ENCODE data around the gene NSUN2.
"Not testable (repeated sequence)": the region's sequence is repeated elsewhere in the genome, so short reads cannot be mapped to it uniquely, and the experiment has no call there.

Gene NSUN2

GRCh38 chr5:6572825-6573380 lies 59.9 kb downstream of the NSUN2 start:
- no peak for ATAC-seq (replicated peaks; ENCODE audit: extremely low read depth, poor library complexity, severe bottlenecking)
- Mint-ChIP-seq H3K27me3 (peaks cover 41% of the 10 kb centered on the region), H3K36me3 (ENCODE audit: insufficient read depth) (no peaks in the 10 kb centered on the region), H3K4me3 (no peak overlapping the region), H3K9me3 (no peaks in the 10 kb centered on the region), H3K27ac (ENCODE audit: low read depth) (no peak overlapping the region), H3K4me1 (no peaks in the 10 kb centered on the region)
- no peak for DNase-seq (ENCODE audit: low spot score in 2 of 2)

GRCh38 chr5:6572086-6572824 lies 60.6 kb downstream of the NSUN2 start:
- no peak overlapping the region for H3K27ac Mint-ChIP-seq (ENCODE audit: low read depth)
- no peak for ATAC-seq (replicated peaks; ENCODE audit: extremely low read depth, poor library complexity, severe bottlenecking)
- no peak for DNase-seq (ENCODE audit: low spot score in 2 of 2)
- H3K27me3 Mint-ChIP-seq: peaks cover 42% of the 10 kb centered on the region
- no peaks in the 10 kb centered on the region for H3K9me3 Mint-ChIP-seq
- no peak overlapping the region for H3K4me3 Mint-ChIP-seq
- no peaks in the 10 kb centered on the region for H3K4me1 Mint-ChIP-seq
- H3K36me3 Mint-ChIP-seq (ENCODE audit: insufficient read depth): no peaks in the 10 kb centered on the region

GRCh38 chr5:6571607-6572006 lies 61.2 kb downstream of the NSUN2 start:
- not testable (repeated sequence) for H3K36me3 Mint-ChIP-seq (ENCODE audit: insufficient read depth); H3K9me3 Mint-ChIP-seq; H3K4me1 Mint-ChIP-seq; DNase-seq (ENCODE audit: low spot score in 2 of 2); H3K4me3 Mint-ChIP-seq; H3K27ac Mint-ChIP-seq (ENCODE audit: low read depth); ATAC-seq (replicated peaks; ENCODE audit: extremely low read depth, poor library complexity, severe bottlenecking)
- peaks cover 48% of the 10 kb centered on the region for H3K27me3 Mint-ChIP-seq

- peaks cover 51% of the 10 kb centered on the region for H3K27me3 Mint-ChIP-seq
- H3K27ac Mint-ChIP-seq (ENCODE audit: low read depth): no peak overlapping the region
- H3K4me3 Mint-ChIP-seq: no peak overlapping the region
- no peaks in the 10 kb centered on the region for H3K9me3 Mint-ChIP-seq
- DNase-seq (ENCODE audit: low spot score in 2 of 2) (no peak), ATAC-seq (replicated peaks; ENCODE audit: extremely low read depth, poor library complexity, severe bottlenecking) (no peak)
- no peaks in the 10 kb centered on the region for H3K36me3 Mint-ChIP-seq (ENCODE audit: insufficient read depth)
- no peaks in the 10 kb centered on the region for H3K4me1 Mint-ChIP-seq
These were observed 62.3 kb downstream of the NSUN2 start for GRCh38 chr5:6570530-6570929.

GRCh38 chr5:6568889-6569288 lies 64.0 kb downstream of the NSUN2 start:
- no peak overlapping the region for H3K27ac Mint-ChIP-seq (ENCODE audit: low read depth)
- ATAC-seq (replicated peaks; ENCODE audit: extremely low read depth, poor library complexity, severe bottlenecking): no peak

GRCh38 chr5:6568383-6568782 lies 64.5 kb downstream of the NSUN2 start:
- Mint-ChIP-seq H3K27me3 (peaks cover 41% of the 10 kb centered on the region), H3K36me3 (ENCODE audit: insufficient read depth) (no peaks in the 10 kb centered on the region), H3K27ac (ENCODE audit: low read depth) (no peak overlapping the region), H3K4me3 (no peak overlapping the region), H3K4me1 (no peaks in the 10 kb centered on the region), H3K9me3 (no peaks in the 10 kb centered on the region)
- DNase-seq (ENCODE audit: low spot score in 2 of 2) (no peak), ATAC-seq (replicated peaks; ENCODE audit: extremely low read depth, poor library complexity, severe bottlenecking) (no peak)

More at GRCh38 chr5:6568889-6569288, 64.0 kb downstream of the NSUN2 start:
- no peak for DNase-seq (ENCODE audit: low spot score in 2 of 2)
- Mint-ChIP-seq H3K9me3 (no peaks in the 10 kb centered on the region), H3K4me1 (no peaks in the 10 kb centered on the region), H3K4me3 (no peak overlapping the region), H3K27me3 (peaks cover 41% of the 10 kb centered on the region), H3K36me3 (ENCODE audit: insufficient read depth) (no peaks in the 10 kb centered on the region)

GRCh38 chr5:6567835-6568234 lies 65.0 kb downstream of the NSUN2 start:
- Mint-ChIP-seq H3K36me3 (ENCODE audit: insufficient read depth) (no peaks in the 10 kb centered on the region), H3K4me1 (no peaks in the 10 kb centered on the region), H3K4me3 (no peak overlapping the region), H3K27me3 (peaks cover 40% of the 10 kb centered on the region), H3K27ac (ENCODE audit: low read depth) (no peak overlapping the region), H3K9me3 (no peaks in the 10 kb centered on the region)
- ATAC-seq (replicated peaks; ENCODE audit: extremely low read depth, poor library complexity, severe bottlenecking): no peak
- DNase-seq (ENCODE audit: low spot score in 2 of 2): no peak

GRCh38 chr5:6567068-6567467 lies 65.8 kb downstream of the NSUN2 start:
- Mint-ChIP-seq H3K4me3 (no peak overlapping the region), H3K4me1 (no peaks in the 10 kb centered on the region), H3K9me3 (no peaks in the 10 kb centered on the region), H3K27ac (ENCODE audit: low read depth) (no peak overlapping the region), H3K27me3 (peaks cover 40% of the 10 kb centered on the region), H3K36me3 (ENCODE audit: insufficient read depth) (no peaks in the 10 kb centered on the region)
- no peak for ATAC-seq (replicated peaks; ENCODE audit: extremely low read depth, poor library complexity, severe bottlenecking)
- no peak for DNase-seq (ENCODE audit: low spot score in 2 of 2)

GRCh38 chr5:6565492-6565891 lies 67.4 kb downstream of the NSUN2 start:
- Mint-ChIP-seq H3K27me3 (peaks cover 40% of the 10 kb centered on the region), H3K36me3 (ENCODE audit: insufficient read depth) (no peaks in the 10 kb centered on the region)

GRCh38 chr5:6557807-6558575 lies 74.9 kb downstream of the NSUN2 start:
- DNase-seq (ENCODE audit: low spot score in 2 of 2) (no peak), ATAC-seq (replicated peaks; ENCODE audit: extremely low read depth, poor library complexity, severe bottlenecking) (no peak)
- Mint-ChIP-seq H3K36me3 (ENCODE audit: insufficient read depth) (no peaks in the 10 kb centered on the region), H3K27me3 (peaks cover 50% of the 10 kb centered on the region), H3K4me1 (no peaks in the 10 kb centered on the region), H3K9me3 (no peaks in the 10 kb centered on the region), H3K27ac (ENCODE audit: low read depth) (no peak overlapping the region), H3K4me3 (no peak overlapping the region)

More at GRCh38 chr5:6565492-6565891, 67.4 kb downstream of the NSUN2 start:
- Mint-ChIP-seq H3K4me1 (no peaks in the 10 kb centered on the region), H3K4me3 (no peak overlapping the region), H3K9me3 (no peaks in the 10 kb centered on the region), H3K27ac (ENCODE audit: low read depth) (no peak overlapping the region)
- ATAC-seq (replicated peaks; ENCODE audit: extremely low read depth, poor library complexity, severe bottlenecking): no peak
- no peak for DNase-seq (ENCODE audit: low spot score in 2 of 2)

GRCh38 chr5:6556802-6557102 lies 76.1 kb downstream of the NSUN2 start:
- peaks cover 53% of the 10 kb centered on the region for H3K27me3 Mint-ChIP-seq
- H3K9me3 Mint-ChIP-seq: no peaks in the 10 kb centered on the region
- H3K4me3 Mint-ChIP-seq: no peak overlapping the region
- no peaks in the 10 kb centered on the region for H3K4me1 Mint-ChIP-seq
- H3K36me3 Mint-ChIP-seq (ENCODE audit: insufficient read depth): no peaks in the 10 kb centered on the region
- no peak for DNase-seq (ENCODE audit: low spot score in 2 of 2)
- no peak for ATAC-seq (replicated peaks; ENCODE audit: extremely low read depth, poor library complexity, severe bottlenecking)
- no peak overlapping the region for H3K27ac Mint-ChIP-seq (ENCODE audit: low read depth)

GRCh38 chr5:6556089-6556801 lies 76.6 kb downstream of the NSUN2 start:
- ATAC-seq (replicated peaks; ENCODE audit: extremely low read depth, poor library complexity, severe bottlenecking) (no peak), DNase-seq (ENCODE audit: low spot score in 2 of 2) (no peak)
- Mint-ChIP-seq H3K4me3 (no peak overlapping the region), H3K4me1 (no peaks in the 10 kb centered on the region), H3K27me3 (peaks cover 53% of the 10 kb centered on the region), H3K36me3 (ENCODE audit: insufficient read depth) (no peaks in the 10 kb centered on the region), H3K9me3 (no peaks in the 10 kb centered on the region), H3K27ac (ENCODE audit: low read depth) (no peak overlapping the region)
